ENCODE results near the gene RRM2. TPM values are rescaled to one million over a fixed set of nuclear protein-coding genes. Genes with fewer than 3 reads are reported as not detected.

RRM2 gene
- polyA plus RNA-seq, 1 donor from 2014 or later: 0.57 TPM

- H3K27me3 ChIP-seq (ENCODE audit: insufficient read depth, low read depth, low read length): no peaks in the 10 kb centered on the region
- H3F3A ChIP-seq (ENCODE audit: insufficient read depth, low read length, poor library complexity, severe bottlenecking): no peaks in the 10 kb centered on the region
- no peaks in the 10 kb centered on the region for H4K20me1 ChIP-seq (ENCODE audit: insufficient read depth)
- H3K79me2 ChIP-seq (replicated peaks; ENCODE audit: insufficient read depth, low read length): no peaks in the 10 kb centered on the region
- TF ChIP-seq TAF1 (IDR thresholded peaks at IDR 0.05; ENCODE audit: low read depth) (no peak), RAD21 (conservative IDR thresholded peaks at IDR 0.05) (no peak), POLR2AphosphoS5 (IDR thresholded peaks at IDR 0.05) (no peak), EZH2 (IDR thresholded peaks at IDR 0.05; ENCODE audit: borderline replicate concordance, insufficient read depth, low read length, poor library complexity, severe bottlenecking) (no peak), MXI1 (conservative IDR thresholded peaks at IDR 0.05; ENCODE audit: poor library complexity, severe bottlenecking) (no peak), EP300 (conservative IDR thresholded peaks at IDR 0.05; ENCODE audit: poor library complexity, severe bottlenecking) (no peak), SMC3 (conservative IDR thresholded peaks at IDR 0.05; ENCODE audit: poor library complexity) (no peak), CTCF (IDR thresholded peaks at IDR 0.05; ENCODE audit: poor library complexity, severe bottlenecking) (no peak)
- TF ChIP-seq, protein P1, sequence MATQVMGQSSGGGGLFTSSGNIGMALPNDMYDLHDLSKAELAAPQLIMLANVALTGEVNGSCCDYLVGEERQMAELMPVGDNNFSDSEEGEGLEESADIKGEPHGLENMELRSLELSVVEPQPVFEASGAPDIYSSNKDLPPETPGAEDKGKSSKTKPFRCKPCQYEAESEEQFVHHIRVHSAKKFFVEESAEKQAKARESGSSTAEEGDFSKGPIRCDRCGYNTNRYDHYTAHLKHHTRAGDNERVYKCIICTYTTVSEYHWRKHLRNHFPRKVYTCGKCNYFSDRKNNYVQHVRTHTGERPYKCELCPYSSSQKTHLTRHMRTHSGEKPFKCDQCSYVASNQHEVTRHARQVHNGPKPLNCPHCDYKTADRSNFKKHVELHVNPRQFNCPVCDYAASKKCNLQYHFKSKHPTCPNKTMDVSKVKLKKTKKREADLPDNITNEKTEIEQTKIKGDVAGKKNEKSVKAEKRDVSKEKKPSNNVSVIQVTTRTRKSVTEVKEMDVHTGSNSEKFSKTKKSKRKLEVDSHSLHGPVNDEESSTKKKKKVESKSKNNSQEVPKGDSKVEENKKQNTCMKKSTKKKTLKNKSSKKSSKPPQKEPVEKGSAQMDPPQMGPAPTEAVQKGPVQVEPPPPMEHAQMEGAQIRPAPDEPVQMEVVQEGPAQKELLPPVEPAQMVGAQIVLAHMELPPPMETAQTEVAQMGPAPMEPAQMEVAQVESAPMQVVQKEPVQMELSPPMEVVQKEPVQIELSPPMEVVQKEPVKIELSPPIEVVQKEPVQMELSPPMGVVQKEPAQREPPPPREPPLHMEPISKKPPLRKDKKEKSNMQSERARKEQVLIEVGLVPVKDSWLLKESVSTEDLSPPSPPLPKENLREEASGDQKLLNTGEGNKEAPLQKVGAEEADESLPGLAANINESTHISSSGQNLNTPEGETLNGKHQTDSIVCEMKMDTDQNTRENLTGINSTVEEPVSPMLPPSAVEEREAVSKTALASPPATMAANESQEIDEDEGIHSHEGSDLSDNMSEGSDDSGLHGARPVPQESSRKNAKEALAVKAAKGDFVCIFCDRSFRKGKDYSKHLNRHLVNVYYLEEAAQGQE (IDR thresholded peaks at IDR 0.05; ENCODE audit: borderline replicate concordance): no peak
- no peak overlapping the region for H3K9ac ChIP-seq (ENCODE audit: low read length)
- no peak overlapping the region for H2AFZ ChIP-seq (ENCODE audit: low read depth, low read length)
- no peaks in the 10 kb centered on the region for H3K9me2 ChIP-seq (ENCODE audit: insufficient read depth, low read length)
- H3K9me3 ChIP-seq (ENCODE audit: low read length): no peaks in the 10 kb centered on the region
- H3K27ac ChIP-seq (ENCODE audit: low read length): no peak overlapping the region
- H3K4me3 ChIP-seq (ENCODE audit: low read length): no peak overlapping the region
- H3K36me3 ChIP-seq (ENCODE audit: insufficient read depth, low read length): no peaks in the 10 kb centered on the region
- no peak overlapping the region for H3K4me2 ChIP-seq (ENCODE audit: low read length)
Measured at GRCh38 chr2:10174173-10174572, 51.6 kb downstream of the RRM2 start.

DNA sequence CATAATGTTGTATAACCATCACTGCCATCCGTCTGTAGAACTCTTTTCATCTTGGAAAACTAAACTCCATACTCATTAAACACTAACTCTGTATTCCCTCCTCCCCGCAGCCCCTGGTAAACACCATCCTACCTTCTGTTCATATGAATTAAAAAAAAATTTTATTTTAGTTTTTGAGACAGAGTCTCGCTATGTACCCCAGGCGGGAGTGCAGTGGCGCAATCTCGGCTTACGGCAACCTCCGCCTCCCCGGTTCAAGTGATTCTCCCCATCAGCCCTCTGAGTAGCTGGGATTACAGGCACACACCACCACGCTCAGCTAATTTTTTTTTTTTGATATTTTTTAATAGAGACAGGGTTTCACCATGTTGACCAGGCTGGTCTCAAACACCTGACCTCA lies 52.9 kb downstream of the RRM2 start:
- H3K27me3 ChIP-seq (ENCODE audit: insufficient read depth, low read depth, low read length): no peaks in the 10 kb centered on the region
- H3K36me3 ChIP-seq (ENCODE audit: insufficient read depth, low read length): no peaks in the 10 kb centered on the region
- no peaks in the 10 kb centered on the region for H3K79me2 ChIP-seq (replicated peaks; ENCODE audit: insufficient read depth, low read length)
- no peaks in the 10 kb centered on the region for H3K9me3 ChIP-seq (ENCODE audit: low read length)
- H4K20me1 ChIP-seq (ENCODE audit: insufficient read depth): no peaks in the 10 kb centered on the region
- H3K27ac ChIP-seq (ENCODE audit: low read length): no peak overlapping the region
- H3F3A ChIP-seq (ENCODE audit: insufficient read depth, low read length, poor library complexity, severe bottlenecking): no peaks in the 10 kb centered on the region
- no peak overlapping the region for H3K4me2 ChIP-seq (ENCODE audit: low read length)
- no peak for TF ChIP-seq EZH2 (IDR thresholded peaks at IDR 0.05; ENCODE audit: borderline replicate concordance, insufficient read depth, low read length, poor library complexity, severe bottlenecking)
- no peak for TF ChIP-seq CTCF (IDR thresholded peaks at IDR 0.05; ENCODE audit: poor library complexity, severe bottlenecking)
- TF ChIP-seq, protein P1 (IDR thresholded peaks at IDR 0.05; ENCODE audit: borderline replicate concordance): no peak
- TF ChIP-seq RAD21 (conservative IDR thresholded peaks at IDR 0.05): no peak
- TF ChIP-seq SMC3 (conservative IDR thresholded peaks at IDR 0.05; ENCODE audit: poor library complexity): no peak
- TF ChIP-seq EP300 (conservative IDR thresholded peaks at IDR 0.05; ENCODE audit: poor library complexity, severe bottlenecking): no peak
- TF ChIP-seq TAF1 (IDR thresholded peaks at IDR 0.05; ENCODE audit: low read depth): no peak
- TF ChIP-seq POLR2AphosphoS5 (IDR thresholded peaks at IDR 0.05): no peak
- no peak for TF ChIP-seq MXI1 (conservative IDR thresholded peaks at IDR 0.05; ENCODE audit: poor library complexity, severe bottlenecking)
- no peak overlapping the region for H3K4me3 ChIP-seq (ENCODE audit: low read length)
- no peak overlapping the region for H3K9ac ChIP-seq (ENCODE audit: low read length)
- H3K9me2 ChIP-seq (ENCODE audit: insufficient read depth, low read length): no peaks in the 10 kb centered on the region
- no peak overlapping the region for H2AFZ ChIP-seq (ENCODE audit: low read depth, low read length)

Measured in neural cell (in vitro differentiated cells).